Fibroblast of lung (primary cell): ENCODE results near the gene NR4A1.

Experiments
- EZH2 ChIP-seq: IDR thresholded peaks from 2 replicates; pipeline ENCODE4 v1.5.1; 2012; ENCODE audit warnings: low read length, control low read depth, mild to moderate bottlenecking; ENCODE audit errors: missing control alignments
- TF ChIP-seq, protein P1 (sequence below), 2 donors: IDR thresholded peaks in 1 of 2; conservative IDR thresholded peaks in 1 of 2; 1 replicate in 1 of 2; 2 replicates in 1 of 2; pipeline ENCODE4 v1.5.1; 2011 to 2012; ENCODE audit warnings: low read length in 2 of 2, control low read depth in 1 of 2, inconsistent platforms in 1 of 2, low read depth in 1 of 2, mild to moderate bottlenecking in 1 of 2

DNA sequence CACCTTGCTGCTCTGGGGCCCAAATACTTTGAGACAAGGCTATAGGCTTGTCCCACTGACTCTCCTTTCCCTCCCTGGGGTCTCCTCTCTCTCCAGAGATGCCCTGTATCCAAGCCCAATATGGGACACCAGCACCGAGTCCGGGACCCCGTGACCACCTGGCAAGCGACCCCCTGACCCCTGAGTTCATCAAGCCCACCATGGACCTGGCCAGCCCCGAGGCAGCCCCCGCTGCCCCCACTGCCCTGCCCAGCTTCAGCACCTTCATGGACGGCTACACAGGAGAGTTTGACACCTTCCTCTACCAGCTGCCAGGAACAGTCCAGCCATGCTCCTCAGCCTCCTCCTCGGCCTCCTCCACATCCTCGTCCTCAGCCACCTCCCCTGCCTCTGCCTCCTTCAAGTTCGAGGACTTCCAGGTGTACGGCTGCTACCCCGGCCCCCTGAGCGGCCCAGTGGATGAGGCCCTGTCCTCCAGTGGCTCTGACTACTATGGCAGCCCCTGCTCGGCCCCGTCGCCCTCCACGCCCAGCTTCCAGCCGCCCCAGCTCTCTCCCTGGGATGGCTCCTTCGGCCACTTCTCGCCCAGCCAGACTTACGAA, 3.1 kb downstream of the NR4A1 start:
- TF ChIP-seq, protein P1, sequence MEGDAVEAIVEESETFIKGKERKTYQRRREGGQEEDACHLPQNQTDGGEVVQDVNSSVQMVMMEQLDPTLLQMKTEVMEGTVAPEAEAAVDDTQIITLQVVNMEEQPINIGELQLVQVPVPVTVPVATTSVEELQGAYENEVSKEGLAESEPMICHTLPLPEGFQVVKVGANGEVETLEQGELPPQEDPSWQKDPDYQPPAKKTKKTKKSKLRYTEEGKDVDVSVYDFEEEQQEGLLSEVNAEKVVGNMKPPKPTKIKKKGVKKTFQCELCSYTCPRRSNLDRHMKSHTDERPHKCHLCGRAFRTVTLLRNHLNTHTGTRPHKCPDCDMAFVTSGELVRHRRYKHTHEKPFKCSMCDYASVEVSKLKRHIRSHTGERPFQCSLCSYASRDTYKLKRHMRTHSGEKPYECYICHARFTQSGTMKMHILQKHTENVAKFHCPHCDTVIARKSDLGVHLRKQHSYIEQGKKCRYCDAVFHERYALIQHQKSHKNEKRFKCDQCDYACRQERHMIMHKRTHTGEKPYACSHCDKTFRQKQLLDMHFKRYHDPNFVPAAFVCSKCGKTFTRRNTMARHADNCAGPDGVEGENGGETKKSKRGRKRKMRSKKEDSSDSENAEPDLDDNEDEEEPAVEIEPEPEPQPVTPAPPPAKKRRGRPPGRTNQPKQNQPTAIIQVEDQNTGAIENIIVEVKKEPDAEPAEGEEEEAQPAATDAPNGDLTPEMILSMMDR (conservative IDR thresholded peaks at IDR 0.05 in 1 of 2, IDR thresholded peaks at IDR 0.05 in 1 of 2; ENCODE audit: low read depth in 1 of 2, low read length in 2 of 2) = no peak
- TF ChIP-seq EZH2 = no peak
